Measurements from ENCODE around the gene GNG2.

DNA sequence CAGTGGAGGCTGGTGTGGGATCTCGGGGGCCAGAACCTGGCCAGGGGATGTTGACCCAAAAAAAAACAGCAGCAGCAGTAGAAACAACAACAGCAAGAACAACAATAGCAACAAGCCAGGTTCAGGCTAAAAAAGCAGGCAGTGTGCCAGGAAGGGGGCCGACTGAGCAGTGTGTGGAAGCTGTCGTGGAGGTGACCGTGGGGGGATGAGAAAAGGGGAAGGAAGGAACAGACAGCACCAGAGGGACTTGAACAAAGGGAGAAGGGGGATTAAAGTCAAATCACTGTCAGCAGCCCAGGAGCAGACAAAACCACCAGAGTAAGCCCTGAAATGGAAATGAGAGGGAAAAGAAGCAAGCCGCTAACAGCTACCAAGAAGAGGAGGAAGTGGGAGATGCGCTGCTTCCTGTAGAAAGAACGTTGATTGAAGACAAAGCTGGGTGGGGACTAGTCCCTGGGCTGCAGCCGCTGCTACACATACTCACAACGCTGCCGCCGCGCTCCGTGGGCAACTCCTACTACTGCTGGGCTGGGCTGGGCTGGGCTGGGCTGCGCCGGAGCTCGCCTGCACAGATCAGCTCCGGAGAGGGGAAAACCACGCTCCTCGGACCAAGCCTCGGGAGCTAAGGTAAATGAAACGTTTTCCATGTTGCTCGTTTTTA lies at the start of gene GNG2:
- TF ChIP-seq CTCF (conservative IDR thresholded peaks at IDR 0.05; ENCODE audit: low read depth, low read length): no peak
- no peak for TF ChIP-seq EZH2 (IDR thresholded peaks at IDR 0.05; ENCODE audit: borderline replicate concordance, low read depth, low read length, poor library complexity, severe bottlenecking)
